Gastroesophageal sphincter (tissue), 4 donors: ENCODE results near the gene B9D2. TPM values are rescaled to one million over a fixed set of nuclear protein-coding genes. Genes with fewer than 3 reads are reported as not detected.
"Not testable (repeated sequence)": the region's sequence is repeated elsewhere in the genome, so short reads cannot be mapped to it uniquely, and the experiment has no call there.

Experiments
- ATAC-seq: fragments of 150-250 bp; one replicate; pipeline ENCODE4 v1.9.1; 2016; ENCODE audit warnings: mild to moderate bottlenecking, moderate library complexity
- H3K27ac ChIP-seq, 4 donors: fragments of 200-600 bp; sonication (generic) in 3 of 4; 1 replicate in 3 of 4; 2 replicates in 1 of 4; pipeline ENCODE4 v1.5.1; 2016 to 2019
- H3K27me3 ChIP-seq: fragments of 200-600 bp; sonication (generic); one replicate; pipeline ENCODE4 v1.5.1; 2019
- H3K36me3 ChIP-seq, 2 donors: fragments of 200-600 bp; sonication (generic); one replicate each; pipeline ENCODE4 v1.5.1; 2019; ENCODE audit warnings: control low read depth in 1 of 2
- H3K4me1 ChIP-seq, 3 donors: fragments of 200-600 bp; sonication (generic); 1 replicate in 2 of 3; 2 replicates in 1 of 3; pipeline ENCODE4 v1.5.1; 2016 to 2019; ENCODE audit warnings: control low read depth in 2 of 3
- H3K4me3 ChIP-seq, 2 donors: fragments of 200-600 bp; sonication (generic); one replicate each; pipeline ENCODE4 v1.5.1; 2019; ENCODE audit warnings: mild to moderate bottlenecking in 1 of 2, moderate library complexity in 1 of 2
- H3K9me3 ChIP-seq, 3 donors: fragments of 200-600 bp; sonication (generic); one replicate each; pipeline ENCODE4 v1.5.1; 2017 to 2019; ENCODE audit warnings: control low read depth in 2 of 3
- EP300 ChIP-seq: sonication (generic); formaldehyde crosslinking; IDR thresholded peaks from one replicate; pipeline ENCODE4 v1.6.1; 2017; ENCODE audit warnings: antibody characterized with exemption, mild to moderate bottlenecking
- POLR2A ChIP-seq, 2 donors: fragments of 450-650 bp; IDR thresholded peaks; one replicate each; pipeline ENCODE4 v1.6.1; 2017; ENCODE audit warnings: antibody characterized with exemption in 2 of 2, mild to moderate bottlenecking in 2 of 2, moderate library complexity in 1 of 2
- POLR2AphosphoS5 ChIP-seq: sonication (generic); formaldehyde crosslinking; IDR thresholded peaks from one replicate; pipeline ENCODE4 v1.6.1; 2017; ENCODE audit warnings: antibody characterized with exemption
- WGBS, 2 donors: methylation state at CpG; one replicate each; pipeline ENCODE4 v1.1.5; 2018; ENCODE audit warnings: low coverage in 1 of 2; 5-methylcytosine and 5-hydroxymethylcytosine counted together
- total RNA-seq, 4 donors: library from RNA; depleted of rRNA; stranded (reverse); fragments of >200 nt; gene quantifications; one replicate each; pipeline ENCODE4 v1.1.0, GENCODE V29; 2016
- TF ChIP-seq, protein P1 (sequence below), 4 experiments: fragments of 200-600 bp in 2 of 4; fragments of 450-650 bp in 2 of 4; sonication (generic) in 1 of 4; IDR thresholded peaks; one replicate each; pipeline ENCODE4 v1.5.1; 2017 to 2019; ENCODE audit warnings: antibody characterized with exemption in 4 of 4, mild to moderate bottlenecking in 2 of 4, moderate library complexity in 2 of 4

B9D2 gene
- total RNA-seq, 4 donors from 2014 or later = 5.2 to 10.1 (median 6.7) TPM

DNA sequence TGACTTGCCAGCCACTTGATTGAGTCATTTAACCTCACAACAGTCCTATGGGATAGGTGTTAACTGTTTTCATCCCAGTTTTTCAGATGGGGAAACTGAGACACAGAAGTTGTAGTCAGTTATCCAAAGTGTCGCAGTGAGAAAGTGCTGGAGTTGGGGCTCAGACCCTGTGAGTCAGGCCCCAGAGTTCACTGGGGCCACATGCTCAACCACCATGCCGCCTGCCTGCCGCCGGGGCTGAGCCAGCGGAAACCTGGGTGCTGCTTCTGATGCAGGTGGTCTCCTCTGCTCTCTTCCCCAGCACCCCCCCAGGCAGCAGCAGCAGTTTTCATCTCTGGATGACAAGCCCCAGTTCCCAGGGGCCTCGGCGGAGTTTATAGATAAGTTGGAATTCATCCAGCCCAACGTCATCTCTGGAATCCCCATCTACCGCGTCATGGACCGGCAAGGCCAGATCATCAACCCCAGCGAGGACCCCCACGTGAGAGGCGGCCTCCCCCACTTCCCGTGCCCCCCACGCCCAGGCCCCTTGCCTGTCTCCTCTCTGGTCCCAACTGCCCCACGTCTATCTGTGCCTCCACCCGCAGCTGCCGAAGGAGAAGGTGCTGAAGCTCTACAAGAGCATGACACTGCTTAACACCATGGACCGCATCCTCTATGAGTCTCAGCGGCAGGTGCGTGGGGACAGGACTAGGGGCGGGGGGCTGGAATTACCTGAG, 46.5 kb upstream of the B9D2 start:
- TF ChIP-seq, protein P1, sequence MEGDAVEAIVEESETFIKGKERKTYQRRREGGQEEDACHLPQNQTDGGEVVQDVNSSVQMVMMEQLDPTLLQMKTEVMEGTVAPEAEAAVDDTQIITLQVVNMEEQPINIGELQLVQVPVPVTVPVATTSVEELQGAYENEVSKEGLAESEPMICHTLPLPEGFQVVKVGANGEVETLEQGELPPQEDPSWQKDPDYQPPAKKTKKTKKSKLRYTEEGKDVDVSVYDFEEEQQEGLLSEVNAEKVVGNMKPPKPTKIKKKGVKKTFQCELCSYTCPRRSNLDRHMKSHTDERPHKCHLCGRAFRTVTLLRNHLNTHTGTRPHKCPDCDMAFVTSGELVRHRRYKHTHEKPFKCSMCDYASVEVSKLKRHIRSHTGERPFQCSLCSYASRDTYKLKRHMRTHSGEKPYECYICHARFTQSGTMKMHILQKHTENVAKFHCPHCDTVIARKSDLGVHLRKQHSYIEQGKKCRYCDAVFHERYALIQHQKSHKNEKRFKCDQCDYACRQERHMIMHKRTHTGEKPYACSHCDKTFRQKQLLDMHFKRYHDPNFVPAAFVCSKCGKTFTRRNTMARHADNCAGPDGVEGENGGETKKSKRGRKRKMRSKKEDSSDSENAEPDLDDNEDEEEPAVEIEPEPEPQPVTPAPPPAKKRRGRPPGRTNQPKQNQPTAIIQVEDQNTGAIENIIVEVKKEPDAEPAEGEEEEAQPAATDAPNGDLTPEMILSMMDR (IDR thresholded peaks at IDR 0.05) = no peak
- no peak for TF ChIP-seq POLR2AphosphoS5
- no peak for TF ChIP-seq EP300
- TF ChIP-seq POLR2A (IDR thresholded peaks at IDR 0.05) = no peak
- peak overlapping the region in 2 of 4 donors; percentile 43 to 47 for H3K27ac ChIP-seq
- no peaks in the 10 kb centered on the region for H3K9me3 ChIP-seq
- no peaks in the 10 kb centered on the region for H3K27me3 ChIP-seq
- H3K4me1 ChIP-seq = peaks cover 0 to 57% (median 4%) of the 10 kb centered on the region in 3 donors
- whole genome bisulfite sequencing, 2 donors = 81 to 88% methylated on average over 3 to 12 of the region's 23 CpGs
- no peak overlapping the region for H3K4me3 ChIP-seq
- H3K36me3 ChIP-seq = peaks cover 0 to 57% of the 10 kb centered on the region in 2 donors
- ATAC-seq = no peak

GRCh38 chr19:41409288-41409687, 45.3 kb upstream of the B9D2 start:
- Histone ChIP-seq H3K27me3 (no peaks in the 10 kb centered on the region), H3K27ac (peak overlapping the region in 2 of 4 donors; percentile 37 to 47), H3K4me1 (peaks cover 0 to 64% (median 4%) of the 10 kb centered on the region in 3 donors), H3K9me3 (no peaks in the 10 kb centered on the region), H3K36me3 (peaks cover 0 to 50% of the 10 kb centered on the region in 2 donors), H3K4me3 (no peak overlapping the region)
- 36 to 47% methylated on average over 3 to 4 of the region's 4 CpGs for WGBS, 2 donors
- TF ChIP-seq EP300 = no peak
- no peak for TF ChIP-seq POLR2A (IDR thresholded peaks at IDR 0.05)
- no peak for TF ChIP-seq POLR2AphosphoS5
- TF ChIP-seq, protein P1 (IDR thresholded peaks at IDR 0.05) = no peak
- peak; percentile 65 for ATAC-seq

- H3K36me3 ChIP-seq = peaks cover 0 to 46% of the 10 kb centered on the region in 2 donors
- not testable (repeated sequence) for H3K27me3 ChIP-seq, H3K9me3 ChIP-seq, H3K4me3 ChIP-seq, ATAC-seq
- peak overlapping the region in 2 of 4 donors; percentile 37 to 47 for H3K27ac ChIP-seq
- peaks cover 0 to 68% (median 4%) of the 10 kb centered on the region in 3 donors for H3K4me1 ChIP-seq
- 81 to 100% methylated on average over 2 to 4 of the region's 5 CpGs for WGBS, 2 donors
Measured at GRCh38 chr19:41408846-41409245, 44.9 kb upstream of the B9D2 start.

- TF ChIP-seq POLR2A (IDR thresholded peaks at IDR 0.05) = no peak
- no peak for TF ChIP-seq EP300
- TF ChIP-seq POLR2AphosphoS5 = no peak
- TF ChIP-seq, protein P1 (IDR thresholded peaks at IDR 0.05) = no peak
- ATAC-seq = no peak
- no peaks in the 10 kb centered on the region for H3K27me3 ChIP-seq
- peaks cover 0 to 46% of the 10 kb centered on the region in 2 donors for H3K36me3 ChIP-seq
- 62% methylated on average over 3 of the region's 4 CpGs; no CpG with 5 or more reads in 1 of the 2 donors for WGBS, 2 donors
- no peak overlapping the region for H3K4me3 ChIP-seq
- H3K4me1 ChIP-seq = peaks cover 0 to 74% (median 4%) of the 10 kb centered on the region in 3 donors
- peak overlapping the region in 1 of 4 donors; percentile 37 for H3K27ac ChIP-seq
- H3K9me3 ChIP-seq = no peaks in the 10 kb centered on the region
Measured at GRCh38 chr19:41408256-41408655, 44.3 kb upstream of the B9D2 start.

DNA sequence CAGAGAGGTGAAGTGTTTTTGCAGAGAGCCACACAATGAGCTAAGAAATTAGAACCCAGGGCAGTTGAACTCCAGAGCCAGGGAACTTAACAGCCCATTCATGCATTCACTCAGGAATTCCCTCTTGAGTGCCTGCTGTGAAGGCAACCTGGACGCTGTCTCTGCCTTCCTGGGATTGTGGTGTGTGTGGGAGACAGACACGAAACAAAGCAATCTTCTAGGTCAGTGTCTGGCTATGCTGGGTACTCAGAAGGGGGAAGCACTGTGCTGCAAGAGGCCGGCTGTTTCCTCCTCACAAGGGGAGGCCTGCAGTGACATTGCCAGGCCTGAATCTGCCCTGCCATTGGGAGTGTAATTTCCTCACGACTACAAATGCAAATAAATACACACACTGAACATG, 43.3 kb upstream of the B9D2 start:
- Histone ChIP-seq H3K27me3 (no peaks in the 10 kb centered on the region), H3K9me3 (no peaks in the 10 kb centered on the region), H3K4me3 (no peak overlapping the region), H3K27ac (no peak overlapping the region), H3K36me3 (peaks cover 0 to 46% of the 10 kb centered on the region in 2 donors), H3K4me1 (peaks cover 0 to 83% (median 4%) of the 10 kb centered on the region in 3 donors)
- TF ChIP-seq, protein P1 (IDR thresholded peaks at IDR 0.05) = no peak
- TF ChIP-seq POLR2A (IDR thresholded peaks at IDR 0.05) (no peak), EP300 (no peak), POLR2AphosphoS5 (no peak)
- 29 to 83% methylated on average over 1 to 2 of the region's 4 CpGs for WGBS, 2 donors
- no peak for ATAC-seq
